Motor neuron (in vitro differentiated cells): ENCODE data around the gene ATP10B. TPM values are rescaled to one million over a fixed set of nuclear protein-coding genes. Genes with fewer than 3 reads are reported as not detected.
"Not testable (repeated sequence)": the region's sequence is repeated elsewhere in the genome, so short reads cannot be mapped to it uniquely, and the experiment has no call there.

Source experiments
- ATAC-seq, 8 experiments: fragments of 200-7000 bp; cut with Tn5 transposase; replicated peaks in 6 of 8; 2 replicates each; pipeline ENCODE4 v1.8.0; 2021; ENCODE audit warnings: mild to moderate bottlenecking in 8 of 8, moderate library complexity in 8 of 8
- H3K27ac ChIP-seq, 2 donors: fragments of 250-450 bp; sonication (Bioruptor Pico); 2 replicates each; pipeline ENCODE4 v1.9.0; 2021; ENCODE audit warnings: antibody characterized with exemption in 2 of 2, mild to moderate bottlenecking in 2 of 2, moderate library complexity in 1 of 2
- H3K4me1 ChIP-seq, 2 donors: fragments of 250-450 bp; sonication (Bioruptor Pico); replicated peaks in 1 of 2; 2 replicates each; pipeline ENCODE4 v1.6.1; 2021; ENCODE audit warnings: antibody characterized with exemption in 2 of 2, mild to moderate bottlenecking in 2 of 2, moderate library complexity in 1 of 2
- H3K4me3 ChIP-seq, 5 donors: fragments of 250-450 bp; sonication (Bioruptor Pico); 2 replicates each; pipeline ENCODE4 v1.9.0; 2021; ENCODE audit warnings: antibody characterized with exemption in 5 of 5, mild to moderate bottlenecking in 5 of 5, moderate library complexity in 4 of 5
- WGBS, 10 experiments: fragments of 450-650 bp; shearing (Covaris generic); methylation state at CpG; one replicate each; pipeline ENCODE4 v1.0.0; 2022; 5-methylcytosine and 5-hydroxymethylcytosine counted together
- in situ Hi-C, 9 experiments: fragments of 400-800 bp; cut with MboI; loops; one replicate each; pipeline ENCODE4 v1.15.0; 2021; ENCODE audit warnings: low sequenced_read_pairs in 9 of 9, low pct_unique_long_range_greater_than_20kb in 2 of 9; ENCODE audit not compliant: unreplicated experiment in 9 of 9
- total RNA-seq, 8 experiments: library from RNA; unstranded; fragments of 300-600 nt; gene quantifications; 2 replicates each; pipeline versions ENCODE4 v1.2.3 to v1.2.4, GENCODE V29; 2022

The ATP10B gene, protein sequence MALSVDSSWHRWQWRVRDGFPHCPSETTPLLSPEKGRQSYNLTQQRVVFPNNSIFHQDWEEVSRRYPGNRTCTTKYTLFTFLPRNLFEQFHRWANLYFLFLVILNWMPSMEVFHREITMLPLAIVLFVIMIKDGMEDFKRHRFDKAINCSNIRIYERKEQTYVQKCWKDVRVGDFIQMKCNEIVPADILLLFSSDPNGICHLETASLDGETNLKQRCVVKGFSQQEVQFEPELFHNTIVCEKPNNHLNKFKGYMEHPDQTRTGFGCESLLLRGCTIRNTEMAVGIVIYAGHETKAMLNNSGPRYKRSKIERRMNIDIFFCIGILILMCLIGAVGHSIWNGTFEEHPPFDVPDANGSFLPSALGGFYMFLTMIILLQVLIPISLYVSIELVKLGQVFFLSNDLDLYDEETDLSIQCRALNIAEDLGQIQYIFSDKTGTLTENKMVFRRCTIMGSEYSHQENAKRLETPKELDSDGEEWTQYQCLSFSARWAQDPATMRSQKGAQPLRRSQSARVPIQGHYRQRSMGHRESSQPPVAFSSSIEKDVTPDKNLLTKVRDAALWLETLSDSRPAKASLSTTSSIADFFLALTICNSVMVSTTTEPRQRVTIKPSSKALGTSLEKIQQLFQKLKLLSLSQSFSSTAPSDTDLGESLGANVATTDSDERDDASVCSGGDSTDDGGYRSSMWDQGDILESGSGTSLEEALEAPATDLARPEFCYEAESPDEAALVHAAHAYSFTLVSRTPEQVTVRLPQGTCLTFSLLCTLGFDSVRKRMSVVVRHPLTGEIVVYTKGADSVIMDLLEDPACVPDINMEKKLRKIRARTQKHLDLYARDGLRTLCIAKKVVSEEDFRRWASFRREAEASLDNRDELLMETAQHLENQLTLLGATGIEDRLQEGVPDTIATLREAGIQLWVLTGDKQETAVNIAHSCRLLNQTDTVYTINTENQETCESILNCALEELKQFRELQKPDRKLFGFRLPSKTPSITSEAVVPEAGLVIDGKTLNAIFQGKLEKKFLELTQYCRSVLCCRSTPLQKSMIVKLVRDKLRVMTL (N-terminal part only)
- total RNA-seq: under 1 TPM in 7 of 8 experiments, not detected in 1; 0.05 to 0.76 (median 0.42) TPM

DNA sequence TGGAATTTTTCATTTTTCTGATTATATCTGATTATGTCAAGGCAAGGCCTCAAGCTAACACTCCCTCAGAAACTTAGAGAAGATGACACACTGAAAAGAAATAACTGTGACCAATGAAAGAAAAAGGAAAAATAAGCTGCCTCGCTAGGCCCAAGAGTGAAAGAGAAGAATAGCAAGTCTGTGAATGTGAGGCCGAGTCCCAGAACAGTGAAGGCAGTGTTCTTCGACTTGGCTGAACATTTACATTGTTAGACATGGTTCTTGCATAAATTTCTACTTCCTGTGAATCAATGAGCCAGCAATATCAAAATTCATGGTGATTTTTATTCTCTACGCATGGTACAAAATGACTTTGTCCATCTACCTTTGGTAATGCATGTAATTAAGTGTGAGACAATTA lies at the start of gene ATP10B:
ATP10B (minus strand) TSS at position 163 of the 400 bp plus-strand sequence. CDS start 164,137 bp downstream, outside the sequence.
- WGBS, 10 experiments: 0 to 77% (median 47%) methylated on average over 1 to 4 of the region's 4 CpGs; no CpG with 5 or more reads in 1 of the 10 experiments
- no peaks in the 10 kb centered on the region for H3K4me1 ChIP-seq
- no peak for ATAC-seq
- in situ Hi-C loops: no loop called here
- no peak within 1 kb of the TSS for H3K4me3 ChIP-seq
- no peak within 1 kb of the TSS for H3K27ac ChIP-seq

DNA sequence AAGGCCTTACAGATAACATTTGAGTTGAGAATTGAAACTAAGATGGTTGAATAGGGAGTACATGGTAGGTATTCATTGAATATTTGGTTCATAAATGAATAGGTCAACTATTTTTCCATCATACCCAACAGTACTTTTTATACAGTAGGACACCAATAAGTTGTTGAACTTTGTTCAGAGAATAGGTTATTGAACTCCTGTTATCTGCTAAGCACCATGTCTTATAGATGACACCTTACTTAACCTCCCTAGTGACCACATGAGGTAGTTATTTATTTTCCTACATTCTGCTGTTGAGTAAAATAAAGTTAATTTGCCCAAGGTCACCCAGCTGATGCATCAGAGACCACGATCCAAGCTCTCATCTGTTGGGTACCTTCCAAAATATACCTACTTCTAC lies 49.6 kb upstream of the ATP10B start:
- 0 to 80% (median 60%) methylated on average over 1 of the region's 1 CpG; no CpG with 5 or more reads in 3 of the 10 experiments for WGBS, 10 experiments
- ATAC-seq: no peak

DNA sequence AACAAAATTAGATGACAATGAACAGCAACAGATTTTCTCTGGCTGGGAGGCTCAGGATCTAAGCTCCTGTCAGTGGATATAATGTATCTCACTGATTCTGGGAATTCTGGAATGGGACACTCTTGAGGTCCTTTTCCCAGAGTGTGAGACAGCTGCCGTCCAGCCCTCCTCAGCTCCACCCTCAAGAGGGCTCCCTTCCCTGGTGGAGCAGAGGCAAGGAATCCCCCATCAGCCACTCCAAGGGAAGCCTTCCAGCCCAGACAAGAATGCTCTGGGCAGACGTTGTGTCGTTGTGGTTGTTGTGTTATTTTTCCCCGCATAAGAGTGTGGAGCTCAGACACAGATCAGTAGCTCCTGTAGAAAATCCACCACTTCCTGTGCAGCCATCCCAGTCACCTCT lies 47.7 kb upstream of the ATP10B start:
- in situ Hi-C loops: no loop called here
- H3K4me1 ChIP-seq: no peaks in the 10 kb centered on the region
- no peak overlapping the region for H3K27ac ChIP-seq
- H3K4me3 ChIP-seq: no peak overlapping the region
- ATAC-seq: peak in 1 of 8 experiments; percentile 54
- WGBS, 10 experiments: 0 to 83% (median 60%) methylated on average over 1 to 3 of the region's 4 CpGs; no CpG with 5 or more reads in 5 of the 10 experiments

More for the DNA sequence above, 49.6 kb upstream of the ATP10B start:
- in situ Hi-C loops: no loop called here
- no peaks in the 10 kb centered on the region for H3K4me1 ChIP-seq
- no peak overlapping the region for H3K27ac ChIP-seq
- H3K4me3 ChIP-seq: no peak overlapping the region

DNA sequence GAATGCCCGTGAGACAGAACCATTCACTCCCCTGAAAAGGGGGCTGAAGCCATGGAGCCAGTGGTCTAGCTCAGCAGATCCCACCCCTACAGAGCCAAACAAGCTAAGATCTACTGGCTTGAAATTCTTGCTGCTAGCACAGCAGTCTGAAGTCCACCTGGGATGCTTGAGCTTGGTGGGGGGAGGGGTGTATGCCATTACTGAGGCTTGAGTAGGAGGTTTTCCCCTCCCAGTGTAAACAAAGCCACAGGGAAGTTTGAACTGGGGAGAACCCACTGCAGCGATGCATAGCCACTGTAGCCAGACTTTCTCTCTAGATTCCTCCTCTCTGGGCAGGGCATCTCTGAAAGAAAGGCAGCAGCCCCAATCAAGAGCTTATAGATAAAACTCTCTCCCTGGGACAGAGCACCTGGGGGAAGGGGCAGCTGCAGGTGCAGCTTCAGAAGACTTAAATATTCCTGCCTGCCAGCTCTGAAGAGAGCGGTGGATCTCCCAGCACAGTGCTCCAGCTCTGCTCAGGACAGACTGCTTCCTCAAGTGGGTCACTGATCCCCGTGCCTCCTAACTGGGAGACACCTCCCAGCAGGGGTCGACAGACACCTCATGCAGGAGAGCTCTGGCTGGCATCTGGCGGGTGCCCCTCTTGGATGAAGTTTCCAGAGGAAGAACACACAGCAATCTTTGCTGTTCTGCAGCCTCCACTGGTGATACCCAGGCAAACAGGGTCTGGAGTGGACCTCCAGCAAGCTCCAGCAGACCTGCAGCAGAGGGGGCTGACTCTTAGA lies 41.4 kb upstream of the ATP10B start:
- H3K4me1 ChIP-seq, H3K27ac ChIP-seq, in situ Hi-C loops, ATAC-seq, H3K4me3 ChIP-seq: not testable (repeated sequence)
- WGBS, 10 experiments: 6 to 100% (median 85%) methylated on average over 1 to 4 of the region's 6 CpGs; no CpG with 5 or more reads in 4 of the 10 experiments

DNA sequence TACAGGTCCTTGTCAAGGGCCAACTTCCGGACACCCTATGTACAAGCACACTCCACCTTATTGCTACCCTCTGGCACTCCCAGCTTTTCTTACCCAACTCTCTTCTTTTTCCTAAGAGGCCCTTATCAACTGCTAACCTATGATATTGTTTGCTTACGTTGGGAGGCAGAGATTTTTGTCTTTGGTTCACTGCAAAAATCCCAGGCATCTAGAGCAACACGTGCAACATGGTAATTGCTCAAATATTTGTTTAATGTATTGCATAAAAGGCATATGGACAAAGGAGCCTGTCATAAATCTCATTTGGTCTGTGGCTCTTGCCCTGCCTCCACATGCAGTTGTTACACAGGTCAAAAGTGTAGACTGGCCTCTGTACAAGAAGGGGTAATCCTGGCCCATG lies 35.8 kb upstream of the ATP10B start:
- 0 to 100% (median 61%) methylated on average over 1 to 3 of the region's 3 CpGs for WGBS, 10 experiments
- H3K4me3 ChIP-seq: no peak overlapping the region
- peaks cover 0 to 9% of the 10 kb centered on the region in 2 donors for H3K4me1 ChIP-seq
- in situ Hi-C loops: no loop called here
- peak in 2 of 8 experiments; percentile 26 to 88 for ATAC-seq
- H3K27ac ChIP-seq: no peak overlapping the region

DNA sequence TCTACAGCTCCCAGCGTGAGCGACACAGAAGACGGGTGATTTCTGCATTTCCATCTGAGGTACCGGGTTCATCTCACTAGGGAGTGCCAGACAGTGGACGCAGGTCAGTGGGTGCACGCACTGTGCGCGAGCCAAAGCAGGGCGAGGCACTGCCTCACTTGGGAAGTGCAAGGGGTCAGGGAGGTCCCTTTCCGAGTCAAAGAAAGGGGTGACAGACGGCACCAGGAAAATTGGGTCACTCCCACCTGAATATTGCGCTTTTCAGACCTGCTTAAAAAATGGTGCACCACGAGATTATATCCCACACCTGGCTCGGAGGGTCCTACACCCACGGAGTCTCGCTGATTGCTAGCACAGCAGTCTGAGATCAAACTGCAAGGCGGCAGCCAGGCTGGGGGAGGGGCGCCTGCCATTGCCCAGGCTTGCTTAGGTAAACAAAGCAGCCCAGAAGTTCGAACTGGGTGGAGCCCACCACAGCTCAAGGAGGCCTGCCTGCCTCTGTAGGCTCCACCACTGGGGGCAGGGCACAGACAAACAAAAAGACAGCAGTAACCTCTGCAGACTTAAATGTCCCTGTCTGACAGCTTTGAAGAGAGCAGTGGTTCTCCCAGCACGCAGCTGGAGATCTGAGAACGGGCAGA lies 21.7 kb upstream of the ATP10B start:
- WGBS, 10 experiments: 36 to 60% methylated on average over 2 to 7 of the region's 21 CpGs; no CpG with 5 or more reads in 8 of the 10 experiments
- H3K4me3 ChIP-seq, H3K27ac ChIP-seq, H3K4me1 ChIP-seq, in situ Hi-C loops, ATAC-seq: not testable (repeated sequence)

DNA sequence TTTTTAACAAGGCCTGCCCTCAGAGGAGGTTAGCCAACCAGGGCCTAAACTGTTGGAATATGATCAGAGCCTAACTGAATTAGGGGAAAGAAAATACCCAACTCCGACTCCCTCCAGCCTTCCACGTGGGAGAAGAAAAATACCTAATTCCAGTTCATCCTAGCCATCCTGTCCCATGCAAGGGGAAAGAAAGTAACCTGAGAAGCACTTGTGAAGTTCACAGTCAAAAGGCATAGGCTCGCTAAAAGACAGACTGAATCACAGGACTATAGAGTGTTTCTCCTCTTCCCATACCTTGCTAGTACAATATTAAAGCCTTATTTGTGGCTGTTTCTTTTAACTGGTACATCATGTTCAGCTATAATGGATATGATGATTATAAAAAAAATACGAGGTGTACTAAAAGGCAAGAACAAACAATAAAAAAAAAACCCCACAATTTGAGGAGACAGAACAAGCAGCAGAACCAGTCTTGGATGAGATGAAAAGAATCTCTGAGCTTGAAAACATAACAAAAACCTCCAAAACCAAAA lies 18.0 kb upstream of the ATP10B start:
- in situ Hi-C loops: no loop called here
- no peak overlapping the region for H3K27ac ChIP-seq
- no peak overlapping the region for H3K4me3 ChIP-seq
- no peak for ATAC-seq
- 0 to 74% (median 51%) methylated on average over 1 to 4 of the region's 4 CpGs for WGBS, 10 experiments
- H3K4me1 ChIP-seq: no peaks in the 10 kb centered on the region

DNA sequence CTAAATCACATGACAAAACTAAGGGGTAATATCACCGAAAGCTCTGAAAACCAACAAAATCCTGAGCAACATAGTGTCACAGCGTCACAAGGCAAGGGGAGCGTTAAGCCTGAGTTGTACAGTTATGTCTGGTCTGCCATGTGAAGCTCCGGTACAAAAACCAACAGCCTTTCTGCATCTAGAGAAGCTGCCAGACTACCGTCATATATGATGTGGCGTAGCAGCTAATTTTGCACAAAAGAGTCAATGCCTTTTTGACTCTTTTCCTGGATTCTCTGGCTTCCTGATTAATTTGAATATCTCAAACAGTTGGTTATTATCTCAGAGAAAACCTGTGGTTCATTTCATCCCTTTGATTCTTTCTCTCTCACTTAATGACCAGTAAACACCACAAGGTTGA lies 16.0 kb upstream of the ATP10B start:
- no peak for ATAC-seq
- 22 to 100% (median 91%) methylated on average over 3 to 6 of the region's 6 CpGs; no CpG with 5 or more reads in 1 of the 10 experiments for WGBS, 10 experiments
- in situ Hi-C loops: no loop called here

DNA sequence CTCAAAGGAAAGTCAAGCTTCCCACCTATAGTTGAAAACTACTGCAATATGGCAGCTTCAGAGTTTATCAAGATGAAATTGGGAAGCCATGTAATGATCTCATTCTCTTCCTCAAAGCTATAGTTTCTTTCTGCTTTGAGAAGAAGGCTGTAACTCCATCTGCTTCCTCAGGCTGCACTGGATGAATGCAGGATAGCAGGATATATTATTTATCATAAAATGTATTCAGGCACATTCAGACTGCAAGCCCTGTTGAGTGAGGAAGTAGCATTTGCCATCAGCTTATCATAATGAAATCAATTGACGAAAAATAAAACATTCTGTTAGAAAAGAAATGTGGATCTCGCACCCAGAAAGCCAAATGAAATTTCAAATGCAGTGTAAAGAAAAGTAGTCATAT lies 560 bp downstream of the ATP10B start:
- Histone ChIP-seq H3K27ac (no peak overlapping the region), H3K4me1 (no peaks in the 10 kb centered on the region), H3K4me3 (no peak overlapping the region)
- in situ Hi-C loops: no loop called here
- 11 to 100% (median 91%) methylated on average over 1 to 2 of the region's 2 CpGs; no CpG with 5 or more reads in 2 of the 10 experiments for WGBS, 10 experiments
- ATAC-seq: no peak

More for the DNA sequence above, 16.0 kb upstream of the ATP10B start:
- Histone ChIP-seq H3K27ac (no peak overlapping the region), H3K4me3 (no peak overlapping the region), H3K4me1 (no peaks in the 10 kb centered on the region)

DNA sequence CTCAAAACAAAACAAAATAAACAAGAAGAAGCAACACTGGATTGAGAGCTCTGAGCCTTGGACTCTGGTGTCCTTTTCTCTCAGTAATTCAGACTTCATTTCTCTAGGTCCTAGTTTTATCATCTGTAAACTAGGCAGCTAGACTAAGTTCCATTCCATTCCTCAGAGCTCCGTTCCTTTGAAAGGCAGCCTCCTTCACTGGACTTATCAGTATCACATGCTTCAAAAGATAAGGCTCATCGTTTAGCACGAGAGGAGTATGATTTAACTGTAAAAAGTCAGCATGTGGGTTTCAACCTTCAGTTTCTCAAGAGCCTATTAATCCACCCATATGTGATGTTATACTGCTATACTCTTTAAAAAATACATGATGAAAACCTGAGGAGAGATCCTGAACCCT lies 1.6 kb downstream of the ATP10B start:
- Histone ChIP-seq H3K4me1 (no peaks in the 10 kb centered on the region), H3K27ac (no peak overlapping the region), H3K4me3 (no peak overlapping the region)
- in situ Hi-C loops: no loop called here
- ATAC-seq: no peak
- WGBS, 10 experiments: 12 to 100% (median 91%) methylated on average over 1 to 3 of the region's 3 CpGs; no CpG with 5 or more reads in 2 of the 10 experiments

DNA sequence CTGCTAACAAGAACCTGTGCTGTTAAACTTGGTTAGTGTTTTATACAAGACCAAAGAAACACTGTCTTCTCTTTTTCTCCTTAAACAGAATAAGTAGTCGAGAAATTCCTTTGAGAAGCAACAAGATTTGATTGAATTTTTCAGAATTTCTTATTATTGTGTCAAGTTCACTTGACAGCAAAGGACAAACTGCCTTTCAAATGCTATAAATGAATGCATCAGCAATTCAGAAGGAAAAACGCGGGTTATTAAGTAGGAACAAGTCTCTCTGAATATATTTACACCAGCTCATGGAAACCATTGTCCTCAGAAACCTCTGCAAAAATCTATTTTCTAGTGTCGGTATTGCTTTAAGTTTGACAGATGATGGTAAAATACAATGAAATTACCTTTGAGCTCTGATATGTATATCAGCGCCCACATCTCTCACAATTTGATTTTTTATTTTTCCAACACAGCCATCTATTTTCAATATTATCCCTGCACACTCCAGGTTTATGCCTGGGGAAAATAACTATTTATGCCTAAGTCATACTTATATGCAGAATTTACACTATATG lies 4.4 kb downstream of the ATP10B start:
- no peak for ATAC-seq
- in situ Hi-C loops: no loop called here
- WGBS, 10 experiments: 8 to 100% (median 71%) methylated on average over 1 to 5 of the region's 5 CpGs
- Histone ChIP-seq H3K4me3 (no peak overlapping the region), H3K4me1 (no peaks in the 10 kb centered on the region), H3K27ac (no peak overlapping the region)
